HEK293T (cell line): ENCODE results near the gene LCE1C.

ENCODE experiments used
- ARNT ChIP-seq: fragments of 450-650 bp; IDR thresholded peaks from 2 replicates; pipeline ENCODE4 v1.6.1; 2017; ENCODE audit warnings: mild to moderate bottlenecking
- BHLHE40 ChIP-seq: fragments of 450-650 bp; IDR thresholded peaks from 2 replicates; pipeline ENCODE4 v1.6.1; 2016; ENCODE audit warnings: mild to moderate bottlenecking, moderate library complexity, borderline replicate concordance
- CTBP1 ChIP-seq: fragments of 450-650 bp; IDR thresholded peaks from 2 replicates; pipeline ENCODE4 v1.6.1; 2016; ENCODE audit warnings: borderline replicate concordance
- ELF4 ChIP-seq: fragments of 450-650 bp; IDR thresholded peaks from 2 replicates; pipeline ENCODE4 v1.6.1; 2017; ENCODE audit warnings: antibody characterized with exemption
- FOXA1 ChIP-seq: fragments of 450-650 bp; IDR thresholded peaks from 2 replicates; pipeline ENCODE4 v1.6.1; 2016; ENCODE audit warnings: mild to moderate bottlenecking
- FOXM1 ChIP-seq: fragments of 450-650 bp; IDR thresholded peaks from 2 replicates; pipeline ENCODE4 v1.6.1; 2017; ENCODE audit warnings: mild to moderate bottlenecking, borderline replicate concordance
- HDGF ChIP-seq: fragments of 450-650 bp; IDR thresholded peaks from 2 replicates; pipeline ENCODE4 v1.6.1; 2017; ENCODE audit warnings: antibody characterized with exemption, borderline replicate concordance
- NFRKB ChIP-seq: fragments of 450-650 bp; IDR thresholded peaks from 2 replicates; pipeline ENCODE4 v1.6.1; 2016; ENCODE audit warnings: mild to moderate bottlenecking, moderate library complexity
- PKNOX1 ChIP-seq: fragments of 450-650 bp; IDR thresholded peaks from 2 replicates; pipeline ENCODE4 v1.6.1; 2016
- SP1 ChIP-seq: fragments of 450-650 bp; IDR thresholded peaks from 2 replicates; pipeline ENCODE4 v1.6.1; 2017
- SUZ12 ChIP-seq: fragments of 450-650 bp; IDR thresholded peaks from 2 replicates; pipeline ENCODE4 v1.6.1; 2016; ENCODE audit warnings: mild to moderate bottlenecking
- TARDBP ChIP-seq: fragments of 450-650 bp; IDR thresholded peaks from 2 replicates; pipeline ENCODE4 v1.6.1; 2016

DNA sequence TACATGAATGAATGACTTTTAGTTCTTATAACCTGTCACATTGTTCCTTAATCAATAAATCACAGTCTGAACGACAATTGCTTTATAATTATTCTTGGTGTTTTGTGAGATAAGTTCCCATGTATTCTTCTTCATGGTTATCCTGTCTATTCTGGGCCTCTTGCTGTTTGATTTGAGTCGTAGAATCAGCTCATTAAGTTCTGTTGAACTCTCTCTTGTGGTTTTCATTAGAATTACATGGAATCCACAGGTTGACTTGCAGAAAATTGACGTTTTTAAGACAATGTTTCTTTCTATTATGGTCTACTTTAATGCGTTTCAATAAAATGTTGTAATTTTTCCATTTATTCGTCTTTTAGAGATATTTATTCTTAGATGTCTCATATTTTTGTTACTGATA lies 16.8 kb upstream of the LCE1C start:
- TF ChIP-seq SUZ12, result no peak
- TF ChIP-seq CTBP1, result no peak
- no peak for TF ChIP-seq FOXA1
- TF ChIP-seq HDGF, result no peak
- peak; percentile 29; the same call in 1 of the 2 replicates for TF ChIP-seq PKNOX1
- TF ChIP-seq NFRKB, result no peak
- no peak for TF ChIP-seq ELF4
- no peak for TF ChIP-seq FOXM1
- no peak for TF ChIP-seq SP1
- no peak for TF ChIP-seq BHLHE40
- no peak for TF ChIP-seq TARDBP
- no peak for TF ChIP-seq ARNT
